DND-41 (cell line): ENCODE results near the gene HTT.

Source experiments
- EZH2 ChIP-seq: IDR thresholded peaks from 3 replicates; pipeline ENCODE4 v1.6.1; 2012; ENCODE audit warnings: borderline replicate concordance, low read depth, mild to moderate bottlenecking, moderate library complexity, low read length, inconsistent platforms; ENCODE audit not compliant: severe bottlenecking
- TF ChIP-seq, protein P1 (sequence below): IDR thresholded peaks from 2 replicates; pipeline ENCODE4 v1.5.1; 2012; ENCODE audit warnings: borderline replicate concordance, low read length, moderate library complexity, mild to moderate bottlenecking; ENCODE audit not compliant: poor library complexity, severe bottlenecking; ENCODE audit errors: extremely low read depth

DNA sequence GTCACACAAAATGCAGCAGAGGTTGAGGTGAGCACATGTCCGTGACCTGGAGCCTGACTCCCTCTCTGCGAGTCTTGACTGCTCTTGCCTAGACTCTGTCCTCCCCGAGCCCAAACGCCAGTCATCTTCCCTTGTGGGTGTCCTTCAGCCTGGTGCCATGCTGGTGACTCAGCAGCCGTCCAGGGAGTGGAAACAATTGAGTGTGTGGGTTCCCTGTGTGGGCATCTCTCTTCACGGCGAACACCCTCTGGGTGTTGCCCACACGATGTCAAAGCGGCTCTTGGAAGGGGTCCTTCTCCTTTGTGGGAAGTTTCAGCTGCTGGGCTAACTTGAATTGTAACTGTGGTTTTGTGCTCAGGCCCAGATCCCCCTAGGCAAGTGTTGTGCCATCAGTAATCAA lies 157.0 kb downstream of the HTT start:
- TF ChIP-seq, protein P1, sequence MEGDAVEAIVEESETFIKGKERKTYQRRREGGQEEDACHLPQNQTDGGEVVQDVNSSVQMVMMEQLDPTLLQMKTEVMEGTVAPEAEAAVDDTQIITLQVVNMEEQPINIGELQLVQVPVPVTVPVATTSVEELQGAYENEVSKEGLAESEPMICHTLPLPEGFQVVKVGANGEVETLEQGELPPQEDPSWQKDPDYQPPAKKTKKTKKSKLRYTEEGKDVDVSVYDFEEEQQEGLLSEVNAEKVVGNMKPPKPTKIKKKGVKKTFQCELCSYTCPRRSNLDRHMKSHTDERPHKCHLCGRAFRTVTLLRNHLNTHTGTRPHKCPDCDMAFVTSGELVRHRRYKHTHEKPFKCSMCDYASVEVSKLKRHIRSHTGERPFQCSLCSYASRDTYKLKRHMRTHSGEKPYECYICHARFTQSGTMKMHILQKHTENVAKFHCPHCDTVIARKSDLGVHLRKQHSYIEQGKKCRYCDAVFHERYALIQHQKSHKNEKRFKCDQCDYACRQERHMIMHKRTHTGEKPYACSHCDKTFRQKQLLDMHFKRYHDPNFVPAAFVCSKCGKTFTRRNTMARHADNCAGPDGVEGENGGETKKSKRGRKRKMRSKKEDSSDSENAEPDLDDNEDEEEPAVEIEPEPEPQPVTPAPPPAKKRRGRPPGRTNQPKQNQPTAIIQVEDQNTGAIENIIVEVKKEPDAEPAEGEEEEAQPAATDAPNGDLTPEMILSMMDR: no peak
- no peak for TF ChIP-seq EZH2
